PFSK-1 (cell line): Measurements from ENCODE around the gene KCNJ16.

Experiments
- FOXP2 ChIP-seq: optimal IDR thresholded peaks from 2 replicates; pipeline ENCODE3; 2011; ENCODE audit warnings: borderline replicate concordance, control low read depth, inconsistent platforms; ENCODE audit not compliant: insufficient read depth; ENCODE audit errors: extremely low read length, extremely low read depth
- POLR2AphosphoS5 ChIP-seq: IDR thresholded peaks from 2 replicates; pipeline ENCODE4 v1.6.1; 2012; ENCODE audit warnings: low read depth, mild to moderate bottlenecking, control low read depth, low read length, moderate library complexity
- REST ChIP-seq, 2 experiments: IDR thresholded peaks; 2 replicates each; pipeline versions ENCODE4 v1.6.1 to v1.8.0; 2011 to 2012; ENCODE audit warnings: low read depth in 2 of 2, low read length in 2 of 2, control low read depth in 1 of 2, inconsistent platforms in 1 of 2, mild to moderate bottlenecking in 1 of 2, moderate library complexity in 1 of 2; ENCODE audit not compliant: insufficient read depth in 1 of 2
- SIN3A ChIP-seq: IDR thresholded peaks from 2 replicates; pipeline ENCODE4 v1.6.1; 2012; ENCODE audit warnings: mild to moderate bottlenecking, low read length, moderate library complexity, borderline replicate concordance; ENCODE audit not compliant: insufficient read depth
- TAF1 ChIP-seq: IDR thresholded peaks from 2 replicates; pipeline ENCODE4 v1.6.1; 2012; ENCODE audit warnings: low read length, control low read depth, borderline replicate concordance; ENCODE audit not compliant: insufficient read depth

Gene KCNJ16

GRCh38 chr17:70172923-70173322 lies 97.9 kb downstream of the KCNJ16 start:
- TF ChIP-seq FOXP2 (no peak), REST (IDR thresholded peaks at IDR 0.05; ENCODE audit: insufficient read depth in 1 of 2, low read depth in 2 of 2, low read length in 2 of 2) (no peak), SIN3A (no peak), POLR2AphosphoS5 (no peak), TAF1 (no peak)

GRCh38 chr17:70173681-70174080 lies 98.7 kb downstream of the KCNJ16 start:
- TF ChIP-seq REST (IDR thresholded peaks at IDR 0.05; ENCODE audit: insufficient read depth in 1 of 2, low read depth in 2 of 2, low read length in 2 of 2) = no peak
- TF ChIP-seq SIN3A = no peak
- TF ChIP-seq FOXP2 = no peak
- no peak for TF ChIP-seq POLR2AphosphoS5
- TF ChIP-seq TAF1 = no peak

- TF ChIP-seq SIN3A = no peak
- TF ChIP-seq REST (IDR thresholded peaks at IDR 0.05; ENCODE audit: insufficient read depth in 1 of 2, low read depth in 2 of 2, low read length in 2 of 2) = no peak
- TF ChIP-seq FOXP2 = no peak
- TF ChIP-seq TAF1 = no peak
- TF ChIP-seq POLR2AphosphoS5 = no peak
Observed at GRCh38 chr17:70181376-70181775, 106.4 kb downstream of the KCNJ16 start.

- TF ChIP-seq TAF1 (no peak), REST (IDR thresholded peaks at IDR 0.05; ENCODE audit: insufficient read depth in 1 of 2, low read depth in 2 of 2, low read length in 2 of 2) (no peak), FOXP2 (no peak), SIN3A (no peak), POLR2AphosphoS5 (no peak)
Observed at GRCh38 chr17:70181866-70182265, 106.8 kb downstream of the KCNJ16 start.

GRCh38 chr17:70183508-70183907 lies 108.5 kb downstream of the KCNJ16 start:
- no peak for TF ChIP-seq FOXP2
- TF ChIP-seq REST (IDR thresholded peaks at IDR 0.05; ENCODE audit: insufficient read depth in 1 of 2, low read depth in 2 of 2, low read length in 2 of 2) = no peak
- TF ChIP-seq POLR2AphosphoS5 = no peak
- no peak for TF ChIP-seq SIN3A
- TF ChIP-seq TAF1 = no peak
